ENCODE results near the gene GPX2.

DNA sequence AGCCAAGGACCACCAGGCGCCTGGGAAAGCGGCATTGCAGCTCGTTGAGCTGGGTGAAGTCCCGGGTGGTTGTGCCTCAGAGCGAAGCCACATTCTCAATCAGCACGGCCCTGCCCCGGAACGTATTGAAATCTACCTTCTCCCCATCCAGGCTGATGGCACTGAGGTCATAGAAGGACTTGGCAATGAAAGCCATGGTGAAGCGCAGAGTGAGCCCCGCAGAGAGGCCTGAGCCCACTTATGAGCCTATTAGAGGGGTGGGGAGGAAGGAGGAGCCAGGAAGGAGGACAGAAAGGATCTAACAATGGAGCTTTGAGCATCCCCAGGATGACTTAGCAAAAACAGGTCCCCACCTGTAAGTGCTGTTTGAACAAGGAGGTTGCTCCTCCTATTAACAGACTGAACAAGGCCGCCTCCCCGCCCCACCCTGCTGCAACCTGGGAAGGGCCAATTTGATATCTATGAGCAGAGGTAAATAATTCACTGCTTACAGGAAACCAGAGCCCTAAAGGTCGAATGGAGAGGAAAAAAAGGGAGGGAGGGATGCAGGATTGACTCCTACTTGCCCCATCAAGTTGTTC lies at the start of gene GPX2:
- TF ChIP-seq POLR2A (IDR thresholded peaks at IDR 0.05; ENCODE audit: low read depth, low read length) = no peak
- no peak for TF ChIP-seq TAF1 (IDR thresholded peaks at IDR 0.05; ENCODE audit: borderline replicate concordance, low read depth, low read length)

All from GM12892 (cell line).